Sciatic nerve (tissue), 2 donors: ENCODE data around the gene ATP5PD. TPM values are rescaled to one million over a fixed set of nuclear protein-coding genes. Genes with fewer than 3 reads are reported as not detected.
"Not testable (repeated sequence)": the region's sequence is repeated elsewhere in the genome, so short reads cannot be mapped to it uniquely, and the experiment has no call there.

Source experiments
- ATAC-seq: fragments of 200-7000 bp; cut with Tn5 transposase; one replicate; pipeline ENCODE4 v1.9.1; 2020; ENCODE audit warnings: mild to moderate bottlenecking, moderate library complexity
- DNase-seq: peaks from one replicate; pipeline ENCODE4 v3.0.0-alpha.2; 2020; ENCODE audit warnings: low spot score
- intact Hi-C: fragments of 100-400 bp; cut with DNase I; formaldehyde crosslinking; loops from one replicate; pipeline ENCODE4 v1.14.2; 2022
- total RNA-seq: library from RNA; stranded (reverse); fragmentation: NEBNext Ultra II Directional; extraction: Animal tissue kit (Norgen Biotek cat#: 25700); gene quantifications from one replicate; pipeline ENCODE4 v1.2.1, GENCODE V29; 2021
- donor health status: DM: no; HTN: no; CAD: no.
- donor health status: DM: no; HTN: no; CAD: no.

The ATP5PD gene
- total RNA-seq, 1 donor from 2014 or later: 147 TPM

DNA sequence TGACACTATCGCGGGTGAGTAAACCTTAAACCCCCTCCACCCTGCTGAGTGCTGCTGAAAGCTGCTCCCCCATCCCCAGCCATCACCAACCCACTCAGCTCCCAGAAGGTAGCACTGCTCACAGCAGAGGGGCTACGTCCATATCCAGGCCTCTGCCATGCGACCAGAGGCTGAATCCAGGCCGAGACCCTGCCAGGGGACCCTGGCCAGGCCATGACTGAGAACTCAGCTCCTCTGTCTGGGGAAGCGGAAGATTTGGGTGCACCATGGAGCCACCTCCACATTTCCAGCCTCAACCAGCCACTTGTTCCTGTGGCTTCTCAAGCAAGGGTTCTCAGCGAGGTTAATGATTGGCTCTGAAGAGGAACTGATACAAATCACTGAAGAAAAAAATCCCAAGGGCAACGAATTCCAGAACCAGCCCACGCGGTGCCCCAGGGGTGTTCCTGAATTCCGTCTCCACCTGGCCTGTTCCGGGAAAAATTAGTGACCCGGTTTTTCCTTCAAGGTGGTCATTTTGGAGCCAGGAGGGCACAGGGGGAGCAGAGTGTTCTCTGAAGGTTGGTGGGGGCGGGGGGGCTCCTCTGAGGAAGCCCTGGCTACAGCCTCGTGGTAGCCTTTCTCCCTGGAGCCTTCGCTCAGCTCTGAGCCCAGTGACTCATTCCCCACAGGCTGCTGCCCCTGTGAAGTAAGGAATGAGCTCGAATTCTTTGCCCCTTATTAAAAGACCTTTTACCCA is 31.7 kb upstream of the ATP5PD start:
- no peak for ATAC-seq
- no peak for DNase-seq
- intact Hi-C loops: no loop called here

DNA sequence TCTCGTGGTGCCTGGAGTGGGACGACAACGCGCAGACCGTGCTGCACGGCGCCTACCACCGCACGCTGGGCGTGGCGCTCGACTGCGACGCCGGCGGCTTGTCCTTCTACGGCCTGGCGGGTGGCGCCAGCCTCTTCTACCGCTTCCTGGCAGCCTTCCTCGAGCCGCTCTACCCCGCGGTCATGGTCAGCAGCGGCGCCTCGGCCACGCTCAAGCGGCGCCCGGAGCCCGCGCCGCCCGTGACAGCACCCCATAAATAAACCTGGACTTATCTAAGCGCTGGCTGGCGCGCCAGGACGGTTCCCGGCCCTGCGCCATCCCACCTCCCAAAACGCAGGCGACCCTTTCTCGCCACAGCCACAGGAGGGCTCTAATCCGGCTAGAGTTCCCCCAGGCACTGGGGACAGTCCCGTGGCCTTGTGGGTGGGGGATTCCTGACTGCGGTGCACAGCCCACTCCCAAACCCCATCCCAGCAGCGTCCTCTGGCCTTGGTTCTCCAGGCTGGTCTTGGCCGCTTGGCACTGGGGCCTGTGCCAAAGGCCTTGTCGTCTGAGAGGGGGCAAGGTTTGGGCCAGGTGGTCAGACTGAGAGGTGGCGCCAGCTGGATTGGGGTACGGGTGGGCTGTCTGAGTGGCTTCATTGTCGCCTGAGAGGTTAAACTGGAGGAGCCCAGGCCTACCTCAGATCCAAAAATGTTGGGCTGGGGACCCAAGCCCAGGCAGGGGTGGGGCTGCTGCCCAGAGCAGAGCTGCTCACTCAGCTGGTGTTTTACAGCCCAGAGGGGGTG is 30.9 kb upstream of the ATP5PD start:
- intact Hi-C loops: no loop called here
- ATAC-seq: peak; percentile 33
- DNase-seq: peak; percentile 74

DNA sequence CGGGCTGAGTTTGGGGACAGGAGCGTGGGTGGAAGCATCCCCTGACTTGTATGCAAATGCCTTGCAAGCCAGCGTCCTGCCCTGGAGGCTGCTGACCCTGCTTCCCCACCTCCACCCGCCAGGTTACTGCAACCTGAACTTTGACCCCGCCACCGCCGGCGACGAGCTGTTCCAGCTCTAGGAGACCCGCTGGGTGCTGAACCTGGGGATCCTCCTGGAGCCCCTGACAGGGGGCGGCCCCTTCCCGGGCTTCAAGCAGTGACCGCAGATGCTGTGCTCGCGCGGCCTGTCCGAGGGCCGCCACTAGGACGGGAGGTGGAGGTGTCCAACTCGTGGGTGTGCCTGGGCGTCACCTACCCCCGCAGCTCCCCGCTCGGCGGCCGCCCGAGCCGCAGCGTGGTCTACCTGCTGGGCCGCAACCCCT is 30.3 kb upstream of the ATP5PD start:
- intact Hi-C loops: no loop called here
- DNase-seq (no peak), ATAC-seq (no peak)

DNA sequence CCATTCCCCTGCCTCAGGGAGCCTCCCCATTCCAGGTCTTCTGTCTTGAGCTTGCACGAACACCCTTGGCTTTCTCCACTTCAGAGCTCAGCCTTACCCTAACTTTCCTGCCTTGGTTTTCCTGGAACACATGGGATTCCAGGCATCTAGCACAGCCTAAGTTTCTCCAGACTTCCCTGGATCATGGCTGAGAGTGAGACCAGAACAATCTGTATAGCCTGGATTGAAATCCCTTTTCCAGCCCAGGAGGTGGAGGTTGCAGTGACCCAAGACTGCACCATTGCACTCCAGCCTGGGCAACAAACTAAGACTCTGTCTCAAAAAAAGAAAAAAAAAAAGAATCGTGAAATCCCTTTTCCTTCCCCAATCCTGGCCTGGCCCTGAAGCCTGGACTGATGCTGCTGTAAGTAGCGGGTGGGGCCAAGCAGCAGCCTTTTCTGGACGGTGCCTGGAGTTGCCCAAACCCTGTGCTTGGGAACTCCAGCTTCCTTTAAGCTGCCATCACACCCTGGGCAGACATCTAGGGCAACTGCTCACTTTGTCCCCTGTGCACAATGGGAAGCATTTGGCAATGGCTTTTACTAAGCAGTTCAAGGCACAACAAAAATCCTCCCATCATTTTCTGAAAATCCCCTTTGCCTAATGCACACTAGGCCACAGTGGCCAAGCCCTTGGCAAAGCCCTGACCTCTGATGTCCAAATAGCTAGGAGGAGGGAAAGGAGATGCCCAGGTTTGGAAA is 29.0 kb upstream of the ATP5PD start:
- intact Hi-C loops: no loop called here
- DNase-seq (no peak), ATAC-seq (peak; percentile 57)

DNA sequence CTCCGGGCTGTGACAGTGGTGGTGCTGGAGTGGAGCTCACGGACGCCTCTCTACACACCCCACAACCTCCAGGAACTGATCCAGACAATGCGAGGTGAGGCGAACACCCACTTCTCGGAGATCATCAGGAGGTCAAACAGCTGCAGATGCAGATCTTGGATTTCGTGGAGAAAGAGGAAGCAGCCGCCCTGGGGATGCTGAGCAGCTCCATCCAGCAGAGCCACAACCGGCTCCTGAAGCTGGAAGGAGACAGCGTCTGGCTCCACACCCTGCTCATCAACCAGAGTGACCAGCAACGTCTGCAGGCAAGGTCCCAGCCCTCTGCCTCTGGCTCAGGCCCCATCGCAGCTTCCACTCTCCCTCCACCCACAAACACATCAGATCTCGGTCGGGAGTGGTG is 27.8 kb upstream of the ATP5PD start:
- intact Hi-C loops: no loop called here
- no peak for DNase-seq
- ATAC-seq: peak; percentile 43

DNA sequence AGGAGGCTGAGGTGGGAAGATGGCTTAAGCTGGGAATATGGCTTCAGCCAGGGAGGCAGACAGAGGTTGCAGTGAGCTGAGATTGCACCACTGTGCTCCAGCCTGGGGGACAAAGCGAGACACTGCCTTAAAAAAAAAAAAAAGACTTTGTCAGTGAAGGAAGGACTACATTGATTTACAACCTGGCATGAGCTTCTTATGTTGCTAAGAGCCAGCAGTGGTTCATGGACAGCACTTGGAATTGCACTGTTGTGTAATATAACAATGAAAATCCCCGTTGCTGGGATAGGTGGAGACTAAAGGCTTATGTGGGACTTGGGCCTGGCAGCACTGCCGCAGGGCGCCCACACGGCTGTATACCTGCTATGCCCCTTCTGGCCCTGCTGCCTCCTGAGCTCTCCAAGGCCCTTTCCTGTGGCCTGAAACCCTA is 26.9 kb upstream of the ATP5PD start:
- intact Hi-C loops: no loop called here
- no peak for DNase-seq
- peak; percentile 78 for ATAC-seq

DNA sequence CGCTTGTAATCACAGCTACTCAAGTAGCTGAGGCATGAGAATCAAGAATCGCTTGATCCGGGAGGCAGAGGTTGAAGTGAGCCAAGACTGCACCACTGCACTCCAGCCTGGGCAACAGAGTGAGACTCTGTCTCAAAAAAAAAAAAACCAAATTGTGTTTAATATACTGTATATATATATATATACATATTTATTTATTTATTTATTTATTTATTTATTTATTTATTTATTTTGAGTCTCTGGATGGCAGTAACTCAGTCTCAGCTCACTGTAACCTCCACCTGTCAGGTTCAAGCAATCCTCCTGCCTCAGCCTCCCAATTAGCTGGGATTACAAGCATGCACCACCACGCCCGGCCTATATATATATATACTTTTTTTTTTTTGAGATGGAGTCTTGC is 26.1 kb upstream of the ATP5PD start:
- intact Hi-C loops, ATAC-seq, DNase-seq: not testable (repeated sequence)

DNA sequence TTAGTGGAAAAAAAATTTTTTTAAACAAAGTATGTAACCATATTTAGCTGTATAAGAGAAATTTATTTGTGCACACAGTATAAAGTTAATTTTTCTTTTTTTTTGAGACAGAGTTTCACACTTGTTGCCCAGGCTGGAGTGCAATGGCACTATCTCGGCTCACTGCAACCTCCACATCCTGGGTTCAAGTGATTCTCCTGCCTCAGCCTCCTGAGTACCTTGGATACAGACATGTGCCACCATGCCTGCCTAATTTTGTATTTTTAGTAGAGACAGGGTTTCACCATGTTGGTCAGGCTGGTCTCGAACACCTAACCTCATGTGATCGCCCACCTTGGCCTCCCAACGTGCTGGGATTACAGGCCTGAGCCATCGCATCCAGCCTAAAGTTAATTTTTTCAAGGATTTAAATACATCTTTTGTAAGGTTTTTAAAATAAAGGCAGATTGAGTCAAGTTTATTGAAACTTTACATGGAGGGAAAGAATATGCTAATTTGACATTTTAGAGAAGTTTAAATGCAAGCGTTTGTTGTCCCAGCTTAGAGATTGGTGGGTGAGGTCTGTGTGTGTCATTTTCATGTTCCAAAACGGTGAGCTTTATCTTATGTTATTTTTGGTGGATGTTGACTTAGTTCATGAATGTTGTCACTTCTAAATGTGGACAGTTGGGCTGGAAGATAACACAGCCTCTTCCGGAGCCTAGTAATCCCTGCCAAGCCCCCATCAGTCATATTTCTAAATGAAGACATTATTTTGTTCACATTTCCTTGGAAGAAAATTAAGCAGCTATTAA is 24.9 kb upstream of the ATP5PD start:
- DNase-seq, intact Hi-C loops, ATAC-seq: not testable (repeated sequence)

DNA sequence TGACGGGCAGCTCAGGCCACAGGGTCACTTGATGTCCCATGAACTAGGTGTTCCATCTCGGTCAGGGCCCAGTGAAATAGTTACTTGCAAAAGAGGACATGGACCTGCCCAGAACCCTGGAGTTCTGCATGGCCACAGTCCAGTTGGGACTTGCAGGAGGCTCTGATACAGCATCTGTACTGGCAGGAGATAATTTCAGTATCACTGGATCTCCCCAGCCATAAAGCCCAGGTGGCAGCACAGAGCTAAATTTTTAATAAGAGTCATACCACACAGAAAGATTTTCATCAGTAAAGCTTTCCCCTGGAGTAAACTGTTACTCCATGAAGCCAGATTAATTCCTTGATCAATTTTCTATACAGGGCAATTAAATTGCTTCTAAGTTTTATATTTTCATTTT is 23.0 kb upstream of the ATP5PD start:
- intact Hi-C loops: no loop called here
- DNase-seq (no peak), ATAC-seq (no peak)

DNA sequence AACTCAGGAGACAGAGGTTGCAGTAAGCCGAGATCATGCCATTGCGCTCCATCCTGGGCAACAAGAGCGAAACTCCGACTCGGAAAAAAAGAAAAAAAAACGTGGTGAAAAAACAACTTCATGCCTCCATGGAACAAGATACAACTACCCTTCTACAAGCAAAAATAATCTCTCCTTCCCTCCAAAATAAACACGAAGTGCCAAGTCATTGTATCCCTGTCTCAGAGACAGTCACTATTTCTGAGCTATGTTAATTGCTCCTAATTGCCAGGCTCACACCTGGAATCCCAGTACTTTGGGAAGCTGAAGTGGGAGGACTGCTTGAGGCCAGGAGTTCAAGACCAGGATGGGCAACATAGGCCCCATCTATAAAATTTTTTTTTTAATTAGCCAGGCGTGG is 22.0 kb upstream of the ATP5PD start:
- DNase-seq (no peak), ATAC-seq (no peak)
- intact Hi-C loops: no loop called here

DNA sequence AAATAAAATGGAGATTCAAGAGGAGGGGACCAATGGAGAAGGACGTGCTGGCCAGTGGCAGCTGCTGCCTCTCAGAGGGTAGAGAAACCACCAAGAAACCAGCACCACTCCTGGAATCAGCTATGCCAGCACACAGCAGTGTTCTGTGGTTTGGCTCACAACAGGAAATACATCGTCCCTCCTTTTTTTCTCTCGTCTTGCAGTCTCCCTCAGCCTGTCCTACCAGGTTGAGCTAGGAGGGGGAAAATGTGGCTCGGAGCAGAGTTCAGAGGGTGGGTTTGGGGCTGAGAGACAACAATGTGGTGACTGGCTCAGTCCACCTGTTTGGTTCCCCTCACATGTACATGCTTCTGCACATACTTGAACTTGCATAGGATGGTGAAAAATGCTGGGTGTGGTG is 21.1 kb upstream of the ATP5PD start:
- intact Hi-C loops: no loop called here
- DNase-seq (no peak), ATAC-seq (no peak)

DNA sequence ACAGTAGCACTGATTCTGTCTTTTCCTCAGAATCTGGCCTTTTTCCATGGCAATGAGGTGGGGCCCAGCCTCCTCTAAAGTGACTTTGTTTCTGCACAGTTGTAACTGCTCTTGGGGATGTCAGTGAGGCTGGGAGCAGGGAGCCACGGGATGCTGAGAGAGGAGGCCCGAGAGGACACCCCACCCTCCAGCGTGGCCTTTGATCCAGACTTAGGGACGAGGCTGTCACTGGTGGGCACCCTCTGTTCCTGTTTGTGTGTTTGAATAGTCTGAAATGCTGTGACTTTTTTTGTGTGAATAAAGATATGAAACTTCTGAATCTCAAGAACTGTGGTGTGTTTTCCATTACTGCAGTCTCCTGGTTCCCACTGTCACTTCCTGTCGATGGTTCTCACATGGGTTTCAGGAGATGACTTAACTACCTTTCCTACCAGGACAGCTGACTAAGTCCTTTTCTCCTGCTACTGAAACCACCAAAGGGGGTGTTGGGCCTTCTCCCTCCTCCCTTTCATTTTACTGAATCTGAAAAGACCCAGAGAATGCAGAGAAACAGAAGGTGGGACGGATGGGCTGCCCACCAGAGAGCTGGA is 18.9 kb upstream of the ATP5PD start:
- ATAC-seq: no peak
- DNase-seq: no peak

DNA sequence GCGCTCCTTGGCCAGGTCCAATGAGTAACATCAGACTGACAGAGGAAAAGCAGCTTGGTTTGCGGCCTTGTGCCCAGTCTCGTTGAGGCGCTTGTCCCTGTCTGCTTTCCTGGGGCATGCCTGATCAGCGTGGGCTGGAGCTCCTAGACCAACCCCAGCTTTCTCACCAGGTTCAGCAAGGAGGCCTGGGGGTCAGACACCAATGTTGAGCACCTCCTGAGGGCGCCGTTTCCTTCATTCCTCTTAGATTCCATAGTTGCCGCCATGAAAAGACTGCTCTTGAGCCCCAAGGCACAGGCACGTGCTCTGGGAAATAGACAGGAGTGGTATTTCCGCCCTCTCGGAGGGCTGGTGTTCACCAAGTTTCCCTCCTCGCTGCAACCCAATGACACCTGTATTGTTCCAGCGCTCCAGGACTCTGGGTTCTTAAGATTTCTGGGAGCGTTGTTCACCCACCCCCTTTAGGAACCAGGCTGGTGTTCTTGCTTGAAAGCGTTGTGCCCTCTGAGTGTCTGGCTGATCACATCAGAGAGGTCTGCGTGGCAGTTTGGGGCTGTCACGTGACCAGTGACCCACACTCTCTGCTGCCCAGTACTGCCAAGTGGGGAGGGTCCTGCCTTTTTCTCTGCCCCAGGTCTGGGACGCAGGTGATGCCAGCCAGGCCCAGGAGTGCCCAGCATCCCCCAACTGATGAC is 18.2 kb upstream of the ATP5PD start:
- DNase-seq (no peak), ATAC-seq (no peak)
- intact Hi-C loops: no loop called here

More for the DNA sequence above, 18.9 kb upstream of the ATP5PD start:
- intact Hi-C loops: no loop called here

DNA sequence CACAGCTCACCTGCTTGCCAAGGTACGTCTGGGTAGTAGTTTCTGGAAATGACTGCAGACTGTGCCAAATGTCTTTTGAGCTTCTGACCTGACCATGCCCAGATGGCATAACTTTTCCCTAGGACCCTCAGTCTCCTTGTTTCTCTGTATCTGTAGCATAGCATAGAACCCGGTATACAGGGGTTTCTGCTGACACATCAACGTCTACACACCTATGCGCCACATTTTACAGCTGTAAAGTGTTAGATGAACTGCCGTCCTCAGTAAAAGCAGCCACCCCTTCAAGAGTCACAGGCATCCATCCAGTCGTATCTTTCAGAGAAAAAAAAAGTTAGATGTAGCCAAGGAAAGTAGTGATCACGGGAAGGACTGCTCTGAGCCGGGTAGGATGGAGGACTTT is 17.7 kb upstream of the ATP5PD start:
- DNase-seq (no peak), ATAC-seq (no peak)
- intact Hi-C loops: no loop called here

DNA sequence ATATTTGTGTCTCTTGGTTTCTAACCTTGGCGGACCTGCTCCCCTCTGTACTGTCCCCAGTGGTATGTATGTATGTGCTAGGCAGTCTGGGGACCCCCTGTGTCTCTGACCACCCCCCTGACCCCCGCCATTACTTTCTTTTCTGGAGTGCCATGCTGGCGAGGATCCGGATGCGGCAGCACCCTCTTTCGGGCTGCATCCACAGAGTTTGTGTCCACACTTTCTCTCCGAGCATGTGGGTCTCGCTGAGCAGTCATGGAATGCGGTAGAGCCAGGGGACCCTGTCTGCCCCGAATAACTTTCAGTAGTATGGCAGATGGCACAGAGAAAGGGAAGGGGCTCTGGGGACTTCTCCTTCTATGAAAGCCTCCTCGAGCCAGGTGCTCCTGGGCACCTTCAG is 17.3 kb upstream of the ATP5PD start:
- intact Hi-C loops: no loop called here
- no peak for DNase-seq

DNA sequence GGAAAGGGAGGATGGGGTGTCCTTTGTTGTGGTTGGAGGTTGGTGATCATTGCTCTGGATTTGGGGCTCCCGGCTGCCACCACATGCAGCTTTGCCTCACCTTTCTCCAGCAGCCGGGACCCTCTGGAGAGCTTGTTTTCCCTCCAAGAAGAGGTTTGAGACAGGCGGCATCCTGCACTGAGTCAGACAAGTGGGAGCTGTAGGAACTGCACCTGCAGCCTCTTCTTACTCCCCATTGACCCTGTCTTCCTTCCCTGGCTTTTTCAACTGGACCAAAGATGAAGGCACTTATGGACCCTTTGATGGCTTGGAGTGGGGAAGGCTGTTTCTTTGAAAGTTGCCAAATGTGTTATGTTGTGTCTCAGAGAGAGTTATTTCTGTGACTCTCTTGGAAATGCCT is 16.9 kb upstream of the ATP5PD start:
- no peak for ATAC-seq
- intact Hi-C loops: no loop called here
- no peak for DNase-seq

More for the DNA sequence above, 17.3 kb upstream of the ATP5PD start:
- no peak for ATAC-seq

DNA sequence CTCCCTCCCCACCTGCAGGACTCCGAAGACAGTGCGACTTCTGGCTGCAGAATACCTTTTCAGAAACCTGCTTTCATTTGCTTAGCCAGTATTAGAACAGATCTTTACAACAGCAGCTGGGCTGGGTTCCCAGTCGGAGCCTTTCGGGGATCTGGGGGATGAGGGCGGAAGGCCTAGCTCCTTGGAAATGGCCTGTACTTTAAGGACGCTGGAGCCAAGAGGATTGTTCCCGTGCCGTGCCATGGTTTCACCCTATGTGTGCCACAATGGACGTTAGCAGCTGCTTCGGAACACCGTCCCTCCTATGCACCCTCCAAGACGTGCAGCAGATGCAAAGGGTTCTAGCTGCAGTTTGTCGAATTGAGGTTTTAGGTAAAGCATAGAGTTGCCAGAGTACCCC is 16.4 kb upstream of the ATP5PD start:
- ATAC-seq (no peak), DNase-seq (no peak)
- intact Hi-C loops: no loop called here

DNA sequence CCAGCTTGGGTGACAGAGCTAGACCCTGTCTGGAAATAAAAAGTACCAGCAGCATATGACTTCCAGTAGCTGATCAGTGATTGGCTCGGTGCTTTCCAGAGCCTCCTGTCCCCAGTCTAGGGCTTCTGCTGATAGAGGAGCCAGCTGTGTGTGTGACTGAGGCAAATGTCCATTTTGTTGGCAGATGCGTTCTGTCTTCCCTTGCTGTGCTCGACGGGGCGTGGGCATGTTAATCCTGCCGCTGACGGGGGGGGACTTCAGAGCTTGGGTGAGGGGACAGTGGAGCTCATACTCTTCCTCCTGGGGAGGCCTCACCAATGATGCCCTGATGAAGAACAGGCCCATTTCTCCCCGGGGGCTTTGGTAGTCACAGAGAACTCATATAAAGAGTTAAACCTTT is 14.8 kb upstream of the ATP5PD start:
- ATAC-seq: no peak
- DNase-seq: no peak
- intact Hi-C loops: no loop called here
